Endodermal cell (in vitro differentiated cells): ENCODE measurements around the gene DDX20. TPM values are rescaled to one million over a fixed set of nuclear protein-coding genes. Genes with fewer than 3 reads are reported as not detected.

ENCODE experiments used
- DNase-seq: peaks from one replicate; pipeline ENCODE4 v3.0.0-alpha.2; 2017
- H3K27ac ChIP-seq: 2 replicates; pipeline ENCODE4 v1.5.1; 2013; ENCODE audit warnings: mild to moderate bottlenecking, low read depth, low read length, moderate library complexity
- H3K27me3 ChIP-seq: 2 replicates; pipeline ENCODE4 v1.6.1; 2013; ENCODE audit warnings: mild to moderate bottlenecking, low read length, moderate library complexity; ENCODE audit not compliant: insufficient read depth, control insufficient read depth, poor library complexity, severe bottlenecking
- H3K36me3 ChIP-seq: 2 replicates; pipeline ENCODE4 v1.7.0; 2013; ENCODE audit warnings: mild to moderate bottlenecking, low read length, moderate library complexity; ENCODE audit not compliant: control insufficient read depth, insufficient read depth
- H3K4me1 ChIP-seq: one replicate; pipeline ENCODE4 v1.7.0; 2013; ENCODE audit warnings: low read length; ENCODE audit not compliant: control insufficient read depth, insufficient read depth
- H3K4me3 ChIP-seq: 2 replicates; pipeline ENCODE4 v1.5.1; 2013; ENCODE audit warnings: mild to moderate bottlenecking, low read length, moderate library complexity
- H3K9ac ChIP-seq: 2 replicates; pipeline ENCODE4 v1.6.1; 2013; ENCODE audit warnings: mild to moderate bottlenecking, low read length, moderate library complexity; ENCODE audit not compliant: poor library complexity, severe bottlenecking; ENCODE audit errors: extremely low read depth
- H3K9me3 ChIP-seq: 2 replicates; pipeline ENCODE4 v1.6.1; 2013; ENCODE audit warnings: mild to moderate bottlenecking, low read length, moderate library complexity; ENCODE audit not compliant: control insufficient read depth
- H3K27ac Mint-ChIP-seq: 2 replicates; pipeline ENCODE4 v1.8.0; 2020; ENCODE audit warnings: mixed read lengths
- H3K27me3 Mint-ChIP-seq: 2 replicates; pipeline ENCODE4 v1.8.0; 2021; ENCODE audit warnings: mild to moderate bottlenecking, mixed read lengths; ENCODE audit not compliant: insufficient read depth
- H3K36me3 Mint-ChIP-seq: 2 replicates; pipeline ENCODE4 v1.8.0; 2020; ENCODE audit warnings: low read depth, mixed read lengths
- H3K4me1 Mint-ChIP-seq: 2 replicates; pipeline ENCODE4 v1.8.0; 2020; ENCODE audit warnings: mixed read lengths
- H3K4me3 Mint-ChIP-seq: 2 replicates; pipeline ENCODE4 v1.8.0; 2020; ENCODE audit warnings: mild to moderate bottlenecking, moderate library complexity, mixed read lengths
- H3K9me3 Mint-ChIP-seq: 2 replicates; pipeline ENCODE4 v1.8.0; 2020; ENCODE audit warnings: mild to moderate bottlenecking, mixed read lengths
- CTCF ChIP-seq: fragments of 200-600 bp; sonication (generic); conservative IDR thresholded peaks from 2 replicates; pipeline ENCODE4 v1.5.0; 2021; ENCODE audit warnings: antibody characterized with exemption, mild to moderate bottlenecking
- WGBS, 2 experiments: methylation state at CpG; one replicate each; pipeline versions ENCODE4 v1.1.5 to v1.1.7; 2013; ENCODE audit warnings: missing lambda C conversion rate in 2 of 2, mixed read lengths in 1 of 2; ENCODE audit not compliant: insufficient coverage in 1 of 2, insufficient read length in 1 of 2; 5-methylcytosine and 5-hydroxymethylcytosine counted together
- total RNA-seq, 2 donors: library from RNA; stranded (reverse); fragmentation: NEBNext Ultra II Directional in 1 of 2; extraction: Animal tissue kit (Norgen Biotek cat#: 25700) in 1 of 2; gene quantifications; 2 replicates in 1 of 2; 3 replicates in 1 of 2; pipeline ENCODE4 v1.2.1, GENCODE V29; 2021

DDX20 gene
- total RNA-seq, 2 donors from 2014 or later, result 19.4 to 19.8 TPM

GRCh38 chr1:111761717-111762116 is 6.0 kb downstream of the DDX20 start:
- Histone ChIP-seq H3K27me3 (no peaks in the 10 kb centered on the region), H3K4me3 (no peak overlapping the region), H3K9me3 (no peaks in the 10 kb centered on the region), H3K36me3 (peaks cover 83% of the 10 kb centered on the region), H3K4me1 (no peaks in the 10 kb centered on the region), H3K9ac (no peak overlapping the region), H3K27ac (no peak overlapping the region)
- 94 to 100% methylated on average over 1 of the region's 2 CpGs for WGBS, 2 experiments
- no peak for TF ChIP-seq CTCF
- no peaks in the 10 kb centered on the region for H3K9me3 Mint-ChIP-seq
- peaks cover 59% of the 10 kb centered on the region for H3K36me3 Mint-ChIP-seq
- DNase-seq, result no peak
- no peak overlapping the region for H3K4me3 Mint-ChIP-seq
- H3K4me1 Mint-ChIP-seq, result peaks cover 2% of the 10 kb centered on the region
- no peaks in the 10 kb centered on the region for H3K27me3 Mint-ChIP-seq
- H3K27ac Mint-ChIP-seq, result no peak overlapping the region

GRCh38 chr1:111762332-111762731 is 6.6 kb downstream of the DDX20 start:
- H3K4me1 ChIP-seq, result no peaks in the 10 kb centered on the region
- Mint-ChIP-seq H3K27me3 (no peaks in the 10 kb centered on the region), H3K27ac (no peak overlapping the region), H3K36me3 (peaks cover 63% of the 10 kb centered on the region), H3K9me3 (no peaks in the 10 kb centered on the region), H3K4me3 (no peak overlapping the region), H3K4me1 (no peaks in the 10 kb centered on the region)
- H3K9ac ChIP-seq, result no peak overlapping the region
- H3K36me3 ChIP-seq, result peaks cover 87% of the 10 kb centered on the region
- H3K9me3 ChIP-seq, result no peaks in the 10 kb centered on the region
- 89 to 90% methylated on average over 1 of the region's 2 CpGs for WGBS, 2 experiments
- TF ChIP-seq CTCF, result no peak
- no peaks in the 10 kb centered on the region for H3K27me3 ChIP-seq
- no peak overlapping the region for H3K27ac ChIP-seq
- no peak overlapping the region for H3K4me3 ChIP-seq
- no peak for DNase-seq

- Histone ChIP-seq H3K27ac (no peak overlapping the region), H3K9ac (no peak overlapping the region), H3K9me3 (no peaks in the 10 kb centered on the region), H3K27me3 (no peaks in the 10 kb centered on the region), H3K4me3 (no peak overlapping the region), H3K36me3 (peaks cover 69% of the 10 kb centered on the region), H3K4me1 (no peaks in the 10 kb centered on the region)
- no peak for TF ChIP-seq CTCF
- Mint-ChIP-seq H3K9me3 (no peaks in the 10 kb centered on the region), H3K27me3 (peaks cover 2% of the 10 kb centered on the region), H3K36me3 (peaks cover 30% of the 10 kb centered on the region), H3K4me3 (no peak overlapping the region), H3K27ac (no peak overlapping the region), H3K4me1 (no peaks in the 10 kb centered on the region)
- DNase-seq, result no peak
Observed at GRCh38 chr1:111768023-111768422, 12.3 kb downstream of the DDX20 start.
